T-helper 22 cell (primary cell): ENCODE data around the gene LYZ.
"Not testable (repeated sequence)": the region's sequence is repeated elsewhere in the genome, so short reads cannot be mapped to it uniquely, and the experiment has no call there.

Source experiments
- DNase-seq: peaks from one replicate; pipeline ENCODE4 v3.0.0-alpha.2; 2020; ENCODE audit warnings: low read depth

LYZ gene

GRCh38 chr12:69348162-69348938, at the start of gene LYZ:
Gene LYZ (plus strand): TSS chr12:69348381. CDS start chr12:69348409, 28 bp downstream.
- DNase-seq: no peak

DNA sequence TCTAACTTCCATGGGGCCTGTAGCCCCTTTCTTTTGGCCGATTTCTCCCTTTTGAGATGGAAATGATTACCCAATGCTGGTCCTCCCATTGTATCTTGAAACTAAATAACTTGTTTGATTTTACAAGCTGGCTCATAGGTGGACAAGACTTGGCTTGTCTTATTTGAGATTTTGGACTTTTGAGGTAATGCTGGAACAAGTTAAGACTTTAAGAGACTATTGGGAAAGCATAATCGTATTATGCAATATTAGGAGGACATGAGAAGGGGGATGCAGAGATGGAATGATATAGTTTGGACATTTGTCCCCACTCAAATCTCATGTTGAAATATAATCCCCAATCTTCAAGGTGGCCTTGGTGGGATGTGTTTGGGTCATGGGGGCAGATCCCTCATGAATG, 49.2 kb upstream of the LYZ start:
- DNase-seq: no peak

GRCh38 chr12:69304284-69304683, 43.9 kb upstream of the LYZ start:
- DNase-seq: no peak

DNA sequence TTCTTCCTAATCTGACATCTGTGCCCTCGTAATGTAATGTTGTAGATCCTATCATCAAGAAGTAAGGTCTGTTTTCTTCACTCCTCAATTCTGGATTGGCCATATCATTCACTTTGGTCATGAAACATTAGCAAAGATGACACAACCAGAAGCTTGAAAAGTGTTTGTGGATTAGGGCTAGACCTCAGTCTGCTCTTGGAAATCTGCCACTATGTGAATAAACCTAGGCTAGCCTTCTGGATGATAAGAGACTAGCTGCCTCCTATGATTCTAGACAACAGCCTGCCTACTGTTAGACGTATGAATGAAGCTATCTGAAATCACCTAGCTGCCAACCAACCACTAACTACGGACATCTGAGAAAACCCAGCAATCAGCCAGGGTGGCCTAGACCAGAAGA, 38.7 kb upstream of the LYZ start:
- DNase-seq: no peak

- DNase-seq: no peak
These were observed 35.0 kb upstream of the LYZ start for GRCh38 chr12:69313209-69313608.

- DNase-seq: not testable (repeated sequence)
These were observed 31.4 kb upstream of the LYZ start for GRCh38 chr12:69316784-69317183.

GRCh38 chr12:69317233-69317632, 30.9 kb upstream of the LYZ start:
- DNase-seq: not testable (repeated sequence)

DNA sequence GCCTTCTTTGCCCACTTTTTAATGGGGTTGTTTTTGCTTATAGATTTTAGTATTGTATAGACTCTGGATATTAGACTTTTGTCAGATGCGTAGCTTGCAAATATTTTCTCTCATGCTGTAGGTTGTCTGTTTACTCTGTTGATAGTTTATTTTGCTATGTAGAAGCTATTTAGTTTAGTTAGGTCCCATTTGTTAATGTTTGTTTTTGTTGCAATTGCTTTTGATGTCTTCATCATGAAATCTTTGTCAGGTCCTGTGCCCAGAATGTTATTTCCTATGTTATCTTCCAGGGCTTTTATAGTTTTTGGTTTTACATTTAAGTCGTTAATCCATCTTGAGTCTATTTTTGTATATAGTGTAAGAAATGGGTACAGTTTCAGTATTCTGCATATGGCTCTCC, 30.0 kb upstream of the LYZ start:
- no peak for DNase-seq

DNA sequence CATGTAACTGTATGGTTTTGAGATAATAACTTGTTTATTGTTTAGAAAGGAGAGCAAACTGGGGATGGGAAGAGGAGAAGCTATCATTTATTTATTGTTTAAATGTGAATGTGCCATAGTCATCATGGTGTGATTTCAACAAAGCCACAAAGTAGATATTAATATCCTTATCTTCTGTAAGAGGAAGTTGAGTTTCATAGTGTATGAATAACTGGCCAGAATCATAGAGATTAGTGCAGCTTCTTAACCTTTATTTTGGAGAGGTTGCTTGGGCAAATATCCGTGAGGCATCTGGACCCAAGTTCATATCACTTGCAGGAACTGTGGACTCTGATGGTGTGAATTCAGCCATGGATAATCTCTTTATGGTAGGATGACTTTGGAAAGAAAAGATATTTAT, 26.8 kb upstream of the LYZ start:
- no peak for DNase-seq

- DNase-seq: no peak
These were observed 23.2 kb upstream of the LYZ start for GRCh38 chr12:69324797-69325466.

DNA sequence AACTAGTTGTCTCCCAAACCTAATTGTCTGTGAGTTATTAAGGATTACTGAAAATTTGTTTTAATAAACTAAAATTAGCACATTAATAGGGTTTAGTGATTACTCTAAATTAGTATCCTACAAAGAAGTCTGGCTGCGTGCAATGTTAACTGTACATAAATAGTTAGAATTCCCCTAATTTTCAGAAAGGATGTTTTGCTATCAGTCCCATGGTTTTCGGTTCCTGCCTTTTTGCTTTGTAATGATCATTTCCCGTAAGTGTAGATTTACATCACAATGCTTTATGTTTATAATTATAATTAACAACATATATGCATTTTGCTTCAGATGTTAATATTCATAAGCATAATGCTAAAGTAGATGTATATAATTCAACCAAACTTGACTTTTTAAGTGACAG, 19.8 kb upstream of the LYZ start:
- DNase-seq: no peak

- no peak for DNase-seq
These were observed 18.3 kb upstream of the LYZ start for GRCh38 chr12:69329669-69330428.

DNA sequence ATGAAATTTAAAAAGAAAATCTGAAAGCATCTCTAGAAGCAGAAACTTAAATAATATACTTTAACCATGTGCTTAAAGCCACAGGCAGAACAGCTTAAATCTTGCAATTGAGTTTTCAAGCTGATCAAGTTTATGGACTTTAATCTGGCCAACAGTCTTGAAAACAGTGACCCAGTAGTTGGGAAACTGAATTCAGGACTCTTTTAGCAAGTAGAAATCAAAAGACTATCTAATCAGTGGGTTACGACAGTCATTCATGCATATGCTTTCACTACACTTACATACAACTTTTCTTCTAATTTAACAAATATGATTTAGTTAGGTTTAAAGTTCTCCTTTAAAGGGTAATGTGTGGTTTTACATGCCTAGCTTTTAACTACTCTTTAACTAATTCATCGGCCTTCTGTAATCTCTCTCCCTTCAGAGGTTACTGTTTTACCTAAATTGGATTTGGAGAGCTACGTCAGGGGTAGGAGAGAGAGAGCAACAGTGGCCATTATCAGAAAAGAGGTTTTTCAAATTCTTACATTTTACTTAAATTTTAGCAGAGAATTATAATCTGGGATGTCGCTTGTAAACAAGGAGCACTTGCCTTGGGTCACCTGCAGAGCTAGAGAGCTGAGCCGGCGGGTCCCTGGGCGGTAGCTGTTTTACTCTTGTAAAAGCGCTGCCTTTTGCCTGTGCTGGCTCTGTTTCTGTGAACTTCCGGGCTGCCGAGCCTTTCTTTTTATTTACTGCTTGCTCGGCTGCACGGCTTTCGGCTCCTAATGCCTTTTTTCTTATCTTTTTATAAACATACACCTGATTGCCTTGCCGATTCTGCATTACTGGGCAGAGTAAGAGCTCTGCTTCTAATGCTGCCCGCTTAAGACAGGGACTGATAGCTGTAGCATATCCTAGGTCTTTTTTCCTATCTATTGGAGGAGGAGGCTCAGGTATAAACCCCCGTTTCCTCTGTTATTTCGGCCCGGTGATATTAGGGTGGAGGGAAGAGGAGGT, 17.4 kb upstream of the LYZ start:
- peak; percentile 14 for DNase-seq

- DNase-seq: no peak
These were observed 16.7 kb upstream of the LYZ start for GRCh38 chr12:69331519-69331908.

DNA sequence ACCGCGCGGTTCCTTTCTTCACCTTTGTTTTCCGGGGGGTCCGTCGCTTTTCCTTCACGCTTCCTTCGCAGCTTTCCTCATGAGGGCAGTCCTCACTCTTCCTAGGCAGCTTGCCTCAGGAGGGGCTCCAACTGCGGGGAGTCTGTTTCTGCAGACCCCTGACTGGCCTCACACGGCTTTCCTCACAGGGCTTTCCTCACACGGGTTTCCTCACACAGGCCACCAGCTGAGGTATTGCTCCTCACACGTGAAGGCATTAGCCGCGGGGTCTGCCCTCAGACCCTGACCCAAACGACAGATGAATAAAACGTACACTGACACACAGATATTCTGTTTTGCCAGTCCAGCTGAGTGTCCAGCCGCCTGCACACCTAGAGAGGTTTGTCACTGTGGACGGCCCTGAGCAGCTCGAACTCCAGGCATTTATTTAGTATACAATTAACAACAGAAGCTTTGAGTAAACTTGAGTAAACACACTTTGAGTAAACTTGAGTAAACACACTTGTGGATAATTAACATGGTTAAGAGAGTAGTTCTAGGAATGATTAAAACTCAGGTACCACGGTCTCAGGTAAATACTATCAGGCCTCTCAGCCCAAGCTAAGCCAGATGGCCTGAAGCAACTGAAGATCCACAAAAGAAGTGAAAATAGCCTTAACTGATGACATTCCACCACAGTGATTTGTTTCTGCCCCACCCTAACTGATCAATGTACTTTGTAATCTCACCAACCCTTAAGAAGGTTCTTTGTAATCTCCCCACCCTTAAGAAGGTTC, 16.1 kb upstream of the LYZ start:
- DNase-seq: no peak

- no peak for DNase-seq
These were observed 15.3 kb upstream of the LYZ start for GRCh38 chr12:69332815-69333358.

DNA sequence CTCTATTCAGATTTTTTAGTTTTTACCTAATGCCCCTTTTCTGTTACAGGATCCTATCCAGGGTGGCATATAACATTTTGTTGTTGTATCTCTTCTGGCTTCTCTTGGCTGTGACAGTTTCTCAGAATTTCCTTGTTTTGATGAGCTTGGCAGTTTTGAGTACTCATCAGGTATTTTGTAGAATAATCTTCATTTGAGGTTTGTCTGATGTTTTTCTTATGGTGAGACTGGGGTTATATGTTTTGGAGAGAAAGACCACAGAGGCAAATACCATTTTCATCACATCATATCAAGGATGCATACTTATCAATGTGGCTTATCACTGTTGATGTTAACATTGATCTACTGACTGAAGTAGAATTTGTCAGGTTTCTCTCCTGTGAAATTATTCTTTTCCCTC, 14.0 kb upstream of the LYZ start:
- no peak for DNase-seq

GRCh38 chr12:69337311-69338090, 10.7 kb upstream of the LYZ start:
- no peak for DNase-seq

DNA sequence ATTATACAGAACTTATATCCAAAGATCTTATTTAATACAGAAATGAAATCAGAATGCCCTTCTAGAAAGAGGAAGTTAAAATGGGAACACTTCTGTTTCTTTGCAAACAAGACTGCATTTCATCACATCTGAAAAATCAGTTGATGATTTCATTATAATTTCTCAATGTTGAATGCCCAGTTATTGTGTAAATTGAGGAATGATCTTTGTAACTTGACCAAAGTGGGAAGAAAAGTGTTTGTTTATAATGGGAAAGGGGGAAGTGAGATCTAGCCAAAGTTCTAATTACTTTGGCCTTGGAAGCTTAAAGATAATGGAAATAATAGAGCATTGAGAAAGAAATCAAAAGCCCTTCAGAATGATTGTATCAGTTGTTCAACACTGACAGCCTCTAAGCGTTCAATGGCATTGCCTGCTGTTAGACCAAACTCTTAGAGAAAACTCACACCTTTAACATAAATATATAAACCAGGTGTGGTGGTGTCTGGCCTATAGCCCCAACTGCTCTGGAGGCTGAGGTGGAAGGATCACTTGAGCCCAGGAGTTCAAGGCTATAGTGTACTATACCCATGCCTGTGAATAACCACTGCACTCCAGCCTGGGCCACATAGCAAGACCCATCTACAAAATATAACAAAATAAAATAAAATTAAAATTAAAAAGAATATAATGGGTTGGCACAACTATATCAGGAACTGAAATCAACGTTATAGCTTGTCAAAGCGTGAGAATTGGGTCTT, 9.9 kb upstream of the LYZ start:
- no peak for DNase-seq
